ENCODE data around the gene FBXL12. TPM values are rescaled to one million over a fixed set of nuclear protein-coding genes. Genes with fewer than 3 reads are reported as not detected.

The FBXL12 gene, protein sequence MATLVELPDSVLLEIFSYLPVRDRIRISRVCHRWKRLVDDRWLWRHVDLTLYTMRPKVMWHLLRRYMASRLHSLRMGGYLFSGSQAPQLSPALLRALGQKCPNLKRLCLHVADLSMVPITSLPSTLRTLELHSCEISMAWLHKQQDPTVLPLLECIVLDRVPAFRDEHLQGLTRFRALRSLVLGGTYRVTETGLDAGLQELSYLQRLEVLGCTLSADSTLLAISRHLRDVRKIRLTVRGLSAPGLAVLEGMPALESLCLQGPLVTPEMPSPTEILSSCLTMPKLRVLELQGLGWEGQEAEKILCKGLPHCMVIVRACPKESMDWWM
- polyA plus RNA-seq (2011; rRNA removed), result 10.3 and 12.3 TPM in 2 replicates
- polyA plus RNA-seq (2012; cell fraction: cytosol; rRNA removed), result 16.8 and 25.2 TPM in 2 replicates
- polyA plus RNA-seq (2012; cell fraction: nucleus; rRNA removed), result 51.0 and 75.3 TPM in 2 replicates
- 10.5 to 11.9 TPM (median 10.5 TPM) in 3 replicates for polyA plus RNA-seq (2017; fragmentation: RNase III; extraction: RNeasy Plus Mini Kit Qiagen cat#74134 plus additional on column Dnase treatment)
- 7.4 TPM in 2 replicates for polyA minus RNA-seq (2011; rRNA and poly(A)+ RNA removed)

DNA sequence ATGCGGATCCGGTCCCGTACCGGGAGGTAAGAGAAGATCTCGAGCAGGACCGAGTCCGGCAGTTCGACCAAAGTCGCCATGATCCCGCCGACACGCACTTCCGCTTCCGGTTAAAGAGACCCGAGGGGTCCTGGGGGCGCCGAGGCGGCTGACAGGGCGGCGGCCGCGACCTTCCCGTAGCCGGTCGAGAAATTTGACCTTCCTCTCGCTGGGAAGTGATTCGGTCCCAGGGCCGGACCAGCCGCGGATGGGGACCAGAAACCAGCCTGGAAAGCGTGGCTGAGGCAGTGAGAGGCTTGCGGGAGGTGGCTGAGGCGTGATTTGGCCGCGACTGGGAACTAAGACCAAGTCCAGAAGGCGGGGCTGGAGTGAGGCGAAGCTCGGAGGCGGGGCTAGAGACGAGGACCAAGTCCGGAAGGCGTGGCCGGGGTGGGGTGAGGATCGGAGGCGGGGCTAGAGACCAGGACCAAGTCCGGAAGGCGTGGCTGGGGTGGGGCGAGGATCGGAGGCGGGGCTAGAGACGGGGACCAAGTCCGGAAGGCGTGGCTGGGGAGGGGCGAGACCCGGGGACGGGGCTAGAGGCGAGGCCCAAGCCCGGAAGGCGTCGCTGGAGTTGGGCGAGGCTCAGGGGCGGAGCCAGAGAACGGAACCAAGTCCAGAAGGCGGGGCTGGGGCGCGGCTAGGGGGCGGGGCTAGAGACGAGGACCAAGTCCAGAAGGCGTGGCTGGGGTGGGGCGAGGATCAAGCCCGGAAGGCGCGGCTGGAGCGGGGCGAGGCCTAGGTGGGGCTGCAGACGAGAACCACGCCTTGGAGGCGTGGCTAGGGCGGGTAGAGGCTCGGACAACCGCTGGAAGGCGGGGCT, at the start of gene FBXL12:
TSS of gene FBXL12 (minus strand) at position 346 of the 862 bp plus-strand sequence. CDS start at position 80, 266 bp downstream.
- Histone ChIP-seq H3K4me2 (peak within 1 kb of the TSS; percentile 77), H3K27ac (peak within 1 kb of the TSS; percentile 83 to 96), H3K4me3 (peak within 1 kb of the TSS; percentile 80), H3K9me3 (no peaks in the 10 kb centered on the region), H3K4me1 (peaks cover 8% of the 10 kb centered on the region)
- FAIRE-seq (no peak), DNase-seq (ENCODE audit: low read depth in 1 of 2, low spot score in 1 of 2) (peak; percentile 54 to 99), ATAC-seq (peak; percentile 88 to 91)
- TF ChIP-seq GATA3 (IDR thresholded peaks at IDR 0.05; ENCODE audit: borderline replicate concordance) (no peak), NFE2L2 (conservative IDR thresholded peaks at IDR 0.05; ENCODE audit: low read length) (no peak), JUN (IDR thresholded peaks at IDR 0.05) (peak; percentile 42 to 78; a peak in 2 of 5 replicates), TP53 (CRISPR knock-in tag; IDR thresholded peaks at IDR 0.05) (no peak), HDAC2 (IDR thresholded peaks at IDR 0.05) (no peak), MYC (IDR thresholded peaks at IDR 0.05; ENCODE audit: borderline replicate concordance, low read length) (0 out of 2 replicates have a peak, but pooled peaks have one; percentile 26), CBX2 (IDR thresholded peaks at IDR 0.05; ENCODE audit: borderline replicate concordance, low read depth) (no peak), JUNB (IDR thresholded peaks at IDR 0.05) (no peak), POLR2A (IDR thresholded peaks at IDR 0.05; ENCODE audit: low read length) (peak; percentile 75), ZSCAN20 (CRISPR knock-in tag; IDR thresholded peaks at IDR 0.05) (no peak), PHF8 (IDR thresholded peaks at IDR 0.05; ENCODE audit: borderline replicate concordance, low read depth) (peak; percentile 61), TFCP2L1 (CRISPR knock-in tag; IDR thresholded peaks at IDR 0.05) (no peak)
- TF ChIP-seq, protein P1, sequence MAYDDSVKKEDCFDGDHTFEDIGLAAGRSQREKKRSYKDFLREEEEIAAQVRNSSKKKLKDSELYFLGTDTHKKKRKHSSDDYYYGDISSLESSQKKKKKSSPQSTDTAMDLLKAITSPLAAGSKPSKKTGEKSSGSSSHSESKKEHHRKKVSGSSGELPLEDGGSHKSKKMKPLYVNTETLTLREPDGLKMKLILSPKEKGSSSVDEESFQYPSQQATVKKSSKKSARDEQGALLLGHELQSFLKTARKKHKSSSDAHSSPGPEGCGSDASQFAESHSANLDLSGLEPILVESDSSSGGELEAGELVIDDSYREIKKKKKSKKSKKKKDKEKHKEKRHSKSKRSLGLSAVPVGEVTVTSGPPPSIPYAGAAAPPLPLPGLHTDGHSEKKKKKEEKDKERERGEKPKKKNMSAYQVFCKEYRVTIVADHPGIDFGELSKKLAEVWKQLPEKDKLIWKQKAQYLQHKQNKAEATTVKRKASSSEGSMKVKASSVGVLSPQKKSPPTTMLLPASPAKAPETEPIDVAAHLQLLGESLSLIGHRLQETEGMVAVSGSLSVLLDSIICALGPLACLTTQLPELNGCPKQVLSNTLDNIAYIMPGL (CRISPR knock-in tag; IDR thresholded peaks at IDR 0.05; ENCODE audit: borderline replicate concordance), result no peak
- TF ChIP-seq, protein P2, sequence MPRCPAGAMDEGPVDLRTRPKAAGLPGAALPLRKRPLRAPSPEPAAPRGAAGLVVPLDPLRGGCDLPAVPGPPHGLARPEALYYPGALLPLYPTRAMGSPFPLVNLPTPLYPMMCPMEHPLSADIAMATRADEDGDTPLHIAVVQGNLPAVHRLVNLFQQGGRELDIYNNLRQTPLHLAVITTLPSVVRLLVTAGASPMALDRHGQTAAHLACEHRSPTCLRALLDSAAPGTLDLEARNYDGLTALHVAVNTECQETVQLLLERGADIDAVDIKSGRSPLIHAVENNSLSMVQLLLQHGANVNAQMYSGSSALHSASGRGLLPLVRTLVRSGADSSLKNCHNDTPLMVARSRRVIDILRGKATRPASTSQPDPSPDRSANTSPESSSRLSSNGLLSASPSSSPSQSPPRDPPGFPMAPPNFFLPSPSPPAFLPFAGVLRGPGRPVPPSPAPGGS (IDR thresholded peaks at IDR 0.05), result 0 out of 3 replicates have a peak, but pooled peaks have one; percentile 34
- TF ChIP-seq, protein P3, sequence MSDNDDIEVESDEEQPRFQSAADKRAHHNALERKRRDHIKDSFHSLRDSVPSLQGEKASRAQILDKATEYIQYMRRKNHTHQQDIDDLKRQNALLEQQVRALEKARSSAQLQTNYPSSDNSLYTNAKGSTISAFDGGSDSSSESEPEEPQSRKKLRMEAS (IDR thresholded peaks at IDR 0.05), result peak; percentile 58
- ChIA-PET POLR2A (interaction anchor here (0.5 to 1.2 kb wide), 6 partner anchors 9 to 1295 kb away, joined by 3 to 11 read pairs (median 3); partner anchors contain the start of genes PIN1 and UBL5), CTCF (no interaction called here)
- whole genome bisulfite sequencing (ENCODE audit: missing lambda C conversion rate), result under 1% methylated on average over 18 of the region's 82 CpGs

DNA sequence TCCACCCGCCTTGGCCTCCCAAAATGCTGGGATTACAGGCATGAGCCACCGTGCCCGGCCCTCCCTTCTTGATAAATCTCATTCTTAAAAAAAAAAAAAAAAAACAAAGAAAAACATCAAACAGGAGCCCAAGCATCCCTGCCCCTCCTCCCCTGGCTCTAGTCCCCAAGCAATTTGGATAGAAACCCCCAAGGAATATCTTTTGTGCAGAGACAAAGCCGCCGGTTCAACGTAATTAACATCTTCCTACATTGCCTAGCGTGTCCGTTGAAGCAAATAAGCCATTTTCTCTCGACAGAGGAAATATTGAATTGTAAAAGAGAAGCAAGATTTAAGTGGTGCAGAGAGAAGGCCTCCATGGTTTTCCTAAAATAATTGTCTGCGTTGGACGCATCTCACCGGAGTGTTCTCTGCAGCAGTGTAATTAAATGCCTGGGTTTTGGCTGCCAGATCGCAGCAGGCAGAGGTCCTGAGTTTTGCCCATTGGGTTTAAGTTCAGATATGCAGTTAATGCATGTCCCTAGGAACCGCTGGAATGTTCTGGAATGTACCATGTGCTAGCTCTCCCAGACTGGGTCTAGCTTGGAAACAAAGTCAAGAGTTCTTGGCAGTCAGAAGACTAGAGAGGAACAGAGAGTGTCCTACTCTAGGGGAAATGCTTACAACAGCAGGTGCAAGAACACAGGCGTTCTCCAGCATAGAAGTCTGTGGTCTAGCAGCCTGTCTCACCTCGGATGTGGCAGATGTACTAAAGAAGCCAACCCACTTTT, 47.0 kb upstream of the FBXL12 start:
- no peak for DNase-seq (ENCODE audit: low read depth in 1 of 2, low spot score in 1 of 2)
- no peak overlapping the region for H3K4me2 ChIP-seq
- H3K27ac ChIP-seq, result no peak overlapping the region
- ChIA-PET CTCF (no interaction called here), POLR2A (interaction anchor here (0.7 kb wide), 1 partner anchor 250 kb away, joined by 9 read pairs; no protein-coding TSS in a partner anchor)
- no peak overlapping the region for H3K4me3 ChIP-seq
- no peaks in the 10 kb centered on the region for H3K4me1 ChIP-seq
- no peaks in the 10 kb centered on the region for H3K9me3 ChIP-seq
- TF ChIP-seq RNF2 (IDR thresholded peaks at IDR 0.05; ENCODE audit: borderline replicate concordance, low read depth) (no peak), HEYL (CRISPR knock-in tag; IDR thresholded peaks at IDR 0.05) (no peak), RCOR1 (IDR thresholded peaks at IDR 0.05; ENCODE audit: low read depth, low read length) (no peak), FOXS1 (CRISPR knock-in tag; IDR thresholded peaks at IDR 0.05) (no peak), NFE2L2 (conservative IDR thresholded peaks at IDR 0.05; ENCODE audit: low read length) (no peak), KDM1A (IDR thresholded peaks at IDR 0.05; ENCODE audit: low read depth) (no peak), CHD4 (IDR thresholded peaks at IDR 0.05; ENCODE audit: borderline replicate concordance) (no peak)
- FAIRE-seq, result no peak
- no peak for ATAC-seq
- WGBS (ENCODE audit: missing lambda C conversion rate), result 89% methylated on average over 16 of the region's 16 CpGs
